Activated naive CD4-positive, alpha-beta T cell treated with anti-CD3 and anti-CD28 coated beads for 36 hours (primary cell): ENCODE results near the gene SENP8. TPM values are rescaled to one million over a fixed set of nuclear protein-coding genes. Genes with fewer than 3 reads are reported as not detected.

Experiments used
- CTCF ChIA-PET: fragments of 350-600 bp; sonication (Branson Sonifier 250); formaldehyde crosslinking; loops from one replicate; lab custom pipeline; 2021; ENCODE audit warnings: antibody characterized with exemption; lab: Charles Lee
- DNase-seq: peaks from one replicate; pipeline ENCODE4 v3.0.0-alpha.2; 2020
- H3K27ac Mint-ChIP-seq: one replicate; pipeline ENCODE4 v1.8.0; 2021; ENCODE audit warnings: mild to moderate bottlenecking, mixed read lengths
- H3K27me3 Mint-ChIP-seq: one replicate; pipeline ENCODE4 v1.8.0; 2021; ENCODE audit warnings: low read depth, mixed read lengths
- H3K36me3 Mint-ChIP-seq: one replicate; pipeline ENCODE4 v1.8.0; 2021; ENCODE audit warnings: low read depth, mixed read lengths
- H3K4me1 Mint-ChIP-seq: one replicate; pipeline ENCODE4 v1.8.0; 2021; ENCODE audit warnings: low read depth, mixed read lengths
- H3K4me3 Mint-ChIP-seq: one replicate; pipeline ENCODE4 v1.8.0; 2021; ENCODE audit warnings: mild to moderate bottlenecking, moderate library complexity, mixed read lengths
- H3K9me3 Mint-ChIP-seq: one replicate; pipeline ENCODE4 v1.8.0; 2021; ENCODE audit warnings: mixed read lengths
- intact Hi-C: fragments of 100-400 bp; cut with micrococcal nuclease; formaldehyde crosslinking; loops from one replicate; pipeline ENCODE4 v1.15.1; 2023
- total RNA-seq, 2 experiments: library from RNA; stranded (reverse); gene quantifications; one replicate each; pipeline ENCODE4 v1.2.3, GENCODE V29; 2021

The SENP8 gene
- total RNA-seq, 2 experiments from 2014 or later, result 2.0 TPM

GRCh38 chr15:72182673-72183072 is 64.5 kb downstream of the SENP8 start:
- CTCF ChIA-PET, result no interaction called here
- intact Hi-C loops, result no loop called here
- H3K9me3 Mint-ChIP-seq, result no peaks in the 10 kb centered on the region
- no peaks in the 10 kb centered on the region for H3K36me3 Mint-ChIP-seq
- H3K27me3 Mint-ChIP-seq, result peaks cover 32% of the 10 kb centered on the region
- H3K4me3 Mint-ChIP-seq, result no peak overlapping the region
- no peak for DNase-seq
- no peaks in the 10 kb centered on the region for H3K4me1 Mint-ChIP-seq
- no peak overlapping the region for H3K27ac Mint-ChIP-seq

GRCh38 chr15:72183781-72184164 is 65.6 kb downstream of the SENP8 start:
- no peaks in the 10 kb centered on the region for H3K9me3 Mint-ChIP-seq
- H3K36me3 Mint-ChIP-seq, result no peaks in the 10 kb centered on the region
- H3K4me1 Mint-ChIP-seq, result no peaks in the 10 kb centered on the region
- peaks cover 32% of the 10 kb centered on the region for H3K27me3 Mint-ChIP-seq
- H3K27ac Mint-ChIP-seq, result no peak overlapping the region
- no peak for DNase-seq
- CTCF ChIA-PET, result interaction anchor here (0.6 kb wide), 1 partner anchor 27 kb away, joined by 3 read pairs; no protein-coding TSS in a partner anchor
- H3K4me3 Mint-ChIP-seq, result no peak overlapping the region
- intact Hi-C loops, result no loop called here

- H3K36me3 Mint-ChIP-seq, result no peaks in the 10 kb centered on the region
- no peaks in the 10 kb centered on the region for H3K9me3 Mint-ChIP-seq
- DNase-seq, result no peak
- no peaks in the 10 kb centered on the region for H3K4me1 Mint-ChIP-seq
- intact Hi-C loops, result no loop called here
- peaks cover 32% of the 10 kb centered on the region for H3K27me3 Mint-ChIP-seq
- H3K4me3 Mint-ChIP-seq, result no peak overlapping the region
- no peak overlapping the region for H3K27ac Mint-ChIP-seq
- CTCF ChIA-PET, result no interaction called here
These were observed 66.1 kb downstream of the SENP8 start for GRCh38 chr15:72184165-72184811.

- intact Hi-C loops, result no loop called here
- Mint-ChIP-seq H3K9me3 (no peaks in the 10 kb centered on the region), H3K27ac (no peak overlapping the region)
These were observed 71.2 kb downstream of the SENP8 start for GRCh38 chr15:72189250-72189902.

GRCh38 chr15:72192416-72192815 is 74.2 kb downstream of the SENP8 start:
- intact Hi-C loops, result loop anchor here (10.0 kb wide), 1 partner anchor 342 kb away; no protein-coding TSS in a partner anchor
- Mint-ChIP-seq H3K27me3 (peaks cover 11% of the 10 kb centered on the region), H3K27ac (no peak overlapping the region), H3K36me3 (no peaks in the 10 kb centered on the region), H3K9me3 (no peaks in the 10 kb centered on the region), H3K4me3 (no peak overlapping the region), H3K4me1 (no peaks in the 10 kb centered on the region)
- no peak for DNase-seq
- CTCF ChIA-PET, result interaction anchor here (1.7 kb wide), 1 partner anchor 8 kb away, joined by 4 read pairs; no protein-coding TSS in a partner anchor

More at GRCh38 chr15:72189250-72189902, 71.2 kb downstream of the SENP8 start:
- Mint-ChIP-seq H3K4me3 (no peak overlapping the region), H3K27me3 (peaks cover 14% of the 10 kb centered on the region), H3K4me1 (no peaks in the 10 kb centered on the region), H3K36me3 (no peaks in the 10 kb centered on the region)
- CTCF ChIA-PET, result interaction anchor here (0.6 to 2.4 kb wide), 2 partner anchors 11 to 446 kb away, joined by 6 to 7 read pairs; no protein-coding TSS in a partner anchor
- DNase-seq, result no peak

Other genes starting within 250 kb of the SENP8 start
- gene MYO9A, start 253 bp upstream of the SENP8 start, total RNA-seq, result 10 to 100 TPM in 1 of 2 experiments, 1 to 10 TPM in 1; 9.5 to 10.0 TPM
- gene GRAMD2A, start 79.4 kb downstream of the SENP8 start, total RNA-seq, result not detected
- gene PKM, start 112.8 kb downstream of the SENP8 start, total RNA-seq, result 1,000 to 10,000 TPM; 1,794 to 1,797 TPM
- 10 to 100 TPM; 38.8 to 44.7 TPM for gene PARP6, start 154.2 kb downstream of the SENP8 start, total RNA-seq
- gene CELF6, start 201.8 kb downstream of the SENP8 start, total RNA-seq, result under 1 TPM in 1 of 2 experiments, not detected in 1; 0.22 TPM